ENCODE measurements around the gene PGBD1.

DNA sequence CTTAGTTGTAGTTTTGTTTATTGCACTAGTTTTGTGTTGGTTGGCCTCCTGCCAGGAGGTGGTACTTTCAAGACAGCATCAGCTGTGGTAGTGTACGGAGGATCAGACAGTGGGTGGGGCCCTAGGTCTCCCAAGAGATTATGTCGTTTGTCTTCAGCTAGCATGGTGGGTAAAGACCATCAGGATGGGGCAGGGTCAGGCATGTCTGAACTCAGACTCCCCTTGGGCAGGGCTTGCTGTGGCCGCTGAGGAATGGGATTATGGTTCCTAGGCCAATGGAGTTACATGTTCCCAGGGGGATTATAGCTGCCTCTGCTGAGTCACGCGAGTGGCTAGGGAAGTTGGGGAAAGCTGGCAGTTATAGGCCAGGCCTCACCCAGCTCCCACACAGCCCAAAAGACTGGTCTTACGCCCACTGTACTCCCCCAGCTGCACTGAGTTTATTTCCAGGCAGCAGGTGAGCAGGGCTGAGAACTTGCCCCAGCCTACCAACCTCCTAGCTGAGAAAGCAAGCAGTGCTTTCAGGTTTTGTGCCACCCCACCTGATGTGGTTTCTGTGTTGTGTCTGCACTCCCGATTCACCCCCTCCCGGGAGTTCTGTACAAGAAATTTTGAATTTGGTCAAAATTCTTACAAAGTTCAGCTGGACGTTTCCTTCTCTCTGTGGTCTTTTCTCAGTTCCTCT lies 29.9 kb downstream of the PGBD1 start:
- TF ChIP-seq POLR2A (IDR thresholded peaks at IDR 0.05): no peak
- TF ChIP-seq, protein P1, sequence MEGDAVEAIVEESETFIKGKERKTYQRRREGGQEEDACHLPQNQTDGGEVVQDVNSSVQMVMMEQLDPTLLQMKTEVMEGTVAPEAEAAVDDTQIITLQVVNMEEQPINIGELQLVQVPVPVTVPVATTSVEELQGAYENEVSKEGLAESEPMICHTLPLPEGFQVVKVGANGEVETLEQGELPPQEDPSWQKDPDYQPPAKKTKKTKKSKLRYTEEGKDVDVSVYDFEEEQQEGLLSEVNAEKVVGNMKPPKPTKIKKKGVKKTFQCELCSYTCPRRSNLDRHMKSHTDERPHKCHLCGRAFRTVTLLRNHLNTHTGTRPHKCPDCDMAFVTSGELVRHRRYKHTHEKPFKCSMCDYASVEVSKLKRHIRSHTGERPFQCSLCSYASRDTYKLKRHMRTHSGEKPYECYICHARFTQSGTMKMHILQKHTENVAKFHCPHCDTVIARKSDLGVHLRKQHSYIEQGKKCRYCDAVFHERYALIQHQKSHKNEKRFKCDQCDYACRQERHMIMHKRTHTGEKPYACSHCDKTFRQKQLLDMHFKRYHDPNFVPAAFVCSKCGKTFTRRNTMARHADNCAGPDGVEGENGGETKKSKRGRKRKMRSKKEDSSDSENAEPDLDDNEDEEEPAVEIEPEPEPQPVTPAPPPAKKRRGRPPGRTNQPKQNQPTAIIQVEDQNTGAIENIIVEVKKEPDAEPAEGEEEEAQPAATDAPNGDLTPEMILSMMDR (IDR thresholded peaks at IDR 0.05): no peak
